Fibroblast of lung (primary cell): ENCODE data around the gene CLMN.

Experiments
- EZH2 ChIP-seq: IDR thresholded peaks from 2 replicates; pipeline ENCODE4 v1.5.1; 2012; ENCODE audit warnings: low read length, control low read depth, mild to moderate bottlenecking; ENCODE audit errors: missing control alignments
- TF ChIP-seq, protein P1 (sequence below), 2 donors: IDR thresholded peaks in 1 of 2; conservative IDR thresholded peaks in 1 of 2; 1 replicate in 1 of 2; 2 replicates in 1 of 2; pipeline ENCODE4 v1.5.1; 2011 to 2012; ENCODE audit warnings: low read length in 2 of 2, control low read depth in 1 of 2, inconsistent platforms in 1 of 2, low read depth in 1 of 2, mild to moderate bottlenecking in 1 of 2

DNA sequence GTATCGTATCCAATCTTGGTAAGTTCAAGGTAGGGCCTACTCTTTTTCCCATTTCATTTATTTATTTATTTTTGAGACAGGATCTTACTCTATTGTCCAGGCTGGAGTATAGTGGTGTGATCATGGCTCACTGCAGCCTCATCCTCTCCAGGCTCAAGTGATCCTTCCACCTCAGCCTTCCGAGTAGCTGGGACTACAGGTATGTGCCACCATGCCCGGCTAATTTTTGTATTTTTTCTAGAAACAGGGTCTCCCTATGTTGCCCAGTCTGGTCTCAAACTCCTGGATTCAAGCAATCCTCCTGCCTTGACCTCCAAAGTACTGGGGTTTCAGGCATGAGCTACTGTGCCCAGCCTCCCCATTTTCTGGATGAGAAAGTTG is 57.2 kb downstream of the CLMN start:
- TF ChIP-seq, protein P1, sequence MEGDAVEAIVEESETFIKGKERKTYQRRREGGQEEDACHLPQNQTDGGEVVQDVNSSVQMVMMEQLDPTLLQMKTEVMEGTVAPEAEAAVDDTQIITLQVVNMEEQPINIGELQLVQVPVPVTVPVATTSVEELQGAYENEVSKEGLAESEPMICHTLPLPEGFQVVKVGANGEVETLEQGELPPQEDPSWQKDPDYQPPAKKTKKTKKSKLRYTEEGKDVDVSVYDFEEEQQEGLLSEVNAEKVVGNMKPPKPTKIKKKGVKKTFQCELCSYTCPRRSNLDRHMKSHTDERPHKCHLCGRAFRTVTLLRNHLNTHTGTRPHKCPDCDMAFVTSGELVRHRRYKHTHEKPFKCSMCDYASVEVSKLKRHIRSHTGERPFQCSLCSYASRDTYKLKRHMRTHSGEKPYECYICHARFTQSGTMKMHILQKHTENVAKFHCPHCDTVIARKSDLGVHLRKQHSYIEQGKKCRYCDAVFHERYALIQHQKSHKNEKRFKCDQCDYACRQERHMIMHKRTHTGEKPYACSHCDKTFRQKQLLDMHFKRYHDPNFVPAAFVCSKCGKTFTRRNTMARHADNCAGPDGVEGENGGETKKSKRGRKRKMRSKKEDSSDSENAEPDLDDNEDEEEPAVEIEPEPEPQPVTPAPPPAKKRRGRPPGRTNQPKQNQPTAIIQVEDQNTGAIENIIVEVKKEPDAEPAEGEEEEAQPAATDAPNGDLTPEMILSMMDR (conservative IDR thresholded peaks at IDR 0.05 in 1 of 2, IDR thresholded peaks at IDR 0.05 in 1 of 2; ENCODE audit: low read depth in 1 of 2, low read length in 2 of 2) = no peak
- TF ChIP-seq EZH2 = no peak
